Naive thymus-derived CD8-positive, alpha-beta T cell (primary cell): ENCODE measurements around the gene TNFSF13. TPM values are rescaled to one million over a fixed set of nuclear protein-coding genes. Genes with fewer than 3 reads are reported as not detected.

Experiments used
- ATAC-seq, 2 donors: fragments of 150-1000 bp; cut with Tn5 transposase in 1 of 2; sonication (Bioruptor Pico), chemical (Tn5 transposase) in 1 of 2; 1 replicate in 1 of 2; 2 replicates in 1 of 2; pipeline ENCODE4 v1.10.0; 2021; ENCODE audit warnings: mild to moderate bottlenecking in 2 of 2, moderate library complexity in 2 of 2
- POLR2A ChIA-PET: fragments of 350-600 bp; sonication (Branson Sonifier 250); formaldehyde crosslinking; loops from one replicate; lab custom pipeline; 2021; ENCODE audit warnings: antibody characterized with exemption; lab: Charles Lee
- DNase-seq, 10 donors: peaks; one replicate each; pipeline versions ENCODE4 v3.0.0 to v3.0.0-alpha.2; 2020 to 2022
- H3K27ac Mint-ChIP-seq, 10 donors: one replicate each; pipeline ENCODE4 v1.8.0; 2020 to 2022; ENCODE audit warnings: mild to moderate bottlenecking in 10 of 10, mixed read lengths in 10 of 10, moderate library complexity in 4 of 10, inconsistent platforms in 1 of 10
- H3K27me3 Mint-ChIP-seq, 5 donors: one replicate each; pipeline ENCODE4 v1.8.0; 2021 to 2022; ENCODE audit warnings: mixed read lengths in 5 of 5
- H3K36me3 Mint-ChIP-seq, 3 donors: one replicate each; pipeline ENCODE4 v1.8.0; 2020 to 2022; ENCODE audit warnings: mixed read lengths in 3 of 3, mild to moderate bottlenecking in 2 of 3, inconsistent platforms in 1 of 3
- H3K4me1 Mint-ChIP-seq, 4 donors: one replicate each; pipeline ENCODE4 v1.8.0; 2021 to 2022; ENCODE audit warnings: mixed read lengths in 4 of 4
- H3K4me3 Mint-ChIP-seq, 10 donors: one replicate each; pipeline ENCODE4 v1.8.0; 2020 to 2022; ENCODE audit warnings: mild to moderate bottlenecking in 10 of 10, mixed read lengths in 10 of 10, moderate library complexity in 6 of 10, inconsistent platforms in 1 of 10
- H3K9me3 Mint-ChIP-seq, 9 donors: one replicate each; pipeline ENCODE4 v1.8.0; 2020 to 2022; ENCODE audit warnings: mixed read lengths in 9 of 9, mild to moderate bottlenecking in 3 of 9, inconsistent platforms in 1 of 9, moderate library complexity in 1 of 9
- polyA plus RNA-seq, 3 donors: library from polyadenylated mRNA; unstranded; fragments of 300-500 nt; fragmentation: Illumina TruSeq; gene quantifications; one replicate each; pipeline ENCODE4 v1.2.3, GENCODE V29; 2021
- total RNA-seq, 8 experiments: library from RNA in 2 of 8; stranded (reverse) in 2 of 8; gene quantifications; one replicate each; pipeline ENCODE4 v1.2.3 and lab custom pipeline; 2021 to 2026

TNFSF13 gene
- total and polyA plus RNA-seq, 5 experiments from 2014 or later, result 1.2 to 3.7 (median 2.9) TPM

GRCh38 chr17:7576432-7576937 is 17.9 kb downstream of the TNFSF13 start:
- peaks cover 4 to 72% (median 37%) of the 10 kb centered on the region in 3 donors for H3K36me3 Mint-ChIP-seq
- ATAC-seq (no peak), DNase-seq (no peak)
- peak overlapping the region in 8 of 10 donors; percentile 2 to 83 (median 50) for H3K27ac Mint-ChIP-seq
- no peaks in the 10 kb centered on the region for H3K27me3 Mint-ChIP-seq
- peaks cover 0 to 1% (median 0%) of the 10 kb centered on the region in 9 donors for H3K9me3 Mint-ChIP-seq
- H3K4me1 Mint-ChIP-seq, result peaks cover 36 to 83% (median 75%) of the 10 kb centered on the region in 4 donors
- H3K4me3 Mint-ChIP-seq, result peak overlapping the region in 7 of 10 donors; percentile 2 to 73 (median 26)
- POLR2A ChIA-PET, result interaction anchor here (1.3 to 7.4 kb wide), 5 partner anchors 6 to 141 kb away, joined by 4 to 129 read pairs (median 8); partner anchors contain the start of genes FXR2, MPDU1, TMEM102 and TP53

- Mint-ChIP-seq H3K4me3 (peak overlapping the region in 5 of 10 donors; percentile 14 to 72 (median 18)), H3K4me1 (peaks cover 33 to 86% (median 75%) of the 10 kb centered on the region in 4 donors), H3K9me3 (peaks cover 0 to 1% (median 0%) of the 10 kb centered on the region in 9 donors), H3K27me3 (no peaks in the 10 kb centered on the region), H3K27ac (peak overlapping the region in 8 of 10 donors; percentile 9 to 73 (median 48)), H3K36me3 (peaks cover 4 to 68% (median 37%) of the 10 kb centered on the region in 3 donors)
- DNase-seq (no peak), ATAC-seq (no peak)
- POLR2A ChIA-PET, result interaction anchor here (0.6 kb wide), 1 partner anchor 84 kb away, joined by 3 read pairs; no protein-coding TSS in a partner anchor
Observed at GRCh38 chr17:7577327-7578199, 19.0 kb downstream of the TNFSF13 start.

GRCh38 chr17:7579001-7579833 is 20.7 kb downstream of the TNFSF13 start, which contains the start of gene CD68:
Gene CD68, plus strand, starts transcription at chr17:7579638. Its CDS starts 40 bp downstream, at chr17:7579678.
- Mint-ChIP-seq H3K36me3 (peaks cover 0 to 57% (median 33%) of the 10 kb centered on the region in 3 donors), H3K4me1 (peaks cover 30 to 91% (median 76%) of the 10 kb centered on the region in 4 donors), H3K9me3 (no peaks in the 10 kb centered on the region), H3K4me3 (peak within 1 kb of the TSS in 9 of 10 donors; percentile 0 to 81 (median 45)), H3K27me3 (no peaks in the 10 kb centered on the region), H3K27ac (peak within 1 kb of the TSS; percentile 70 to 95 (median 90))
- POLR2A ChIA-PET, result interaction anchor here (0.7 to 3.1 kb wide), 5 partner anchors 14 to 135 kb away, joined by 3 to 16 read pairs (median 7); partner anchors contain the start of genes SENP3, TP53 and WRAP53
- DNase-seq (peak in 5 of 10 donors; percentile 27 to 66 (median 47)), ATAC-seq (peak in 1 of 2 donors; percentile 11)

GRCh38 chr17:7579834-7580603 is 21.5 kb downstream of the TNFSF13 start:
- H3K27me3 Mint-ChIP-seq, result no peaks in the 10 kb centered on the region
- H3K4me3 Mint-ChIP-seq, result peak overlapping the region in 6 of 10 donors; percentile 14 to 81 (median 30)
- peaks cover 0 to 49% (median 25%) of the 10 kb centered on the region in 3 donors for H3K36me3 Mint-ChIP-seq
- H3K4me1 Mint-ChIP-seq, result peaks cover 34 to 91% (median 76%) of the 10 kb centered on the region in 4 donors
- ATAC-seq, result no peak
- no peaks in the 10 kb centered on the region for H3K9me3 Mint-ChIP-seq
- peak in 1 of 10 donors; percentile 57 for DNase-seq
- peak overlapping the region in 9 of 10 donors; percentile 71 to 95 (median 90) for H3K27ac Mint-ChIP-seq
- POLR2A ChIA-PET, result interaction anchor here (0.5 to 6.7 kb wide), 9 partner anchors 7 to 107 kb away, joined by 3 to 129 read pairs (median 6); partner anchors contain the start of genes SENP3, SOX15, TP53 and WRAP53

- POLR2A ChIA-PET, result interaction anchor here (0.7 to 6.7 kb wide), 8 partner anchors 8 to 912 kb away, joined by 3 to 129 read pairs (median 6); partner anchors contain the start of genes SENP3, SOX15, TP53 and WRAP53
- Mint-ChIP-seq H3K27ac (peak overlapping the region; percentile 22 to 95 (median 86)), H3K4me3 (peak overlapping the region in 4 of 10 donors; percentile 22 to 81 (median 60)), H3K9me3 (no peaks in the 10 kb centered on the region), H3K27me3 (no peaks in the 10 kb centered on the region), H3K36me3 (peaks cover 0 to 40% (median 20%) of the 10 kb centered on the region in 3 donors), H3K4me1 (peaks cover 35 to 87% (median 75%) of the 10 kb centered on the region in 4 donors)
- no peak for ATAC-seq
- DNase-seq, result peak in 1 of 10 donors; percentile 50
Observed at GRCh38 chr17:7580604-7581575, 22.3 kb downstream of the TNFSF13 start.

GRCh38 chr17:7582396-7583252 is 24.1 kb downstream of the TNFSF13 start:
- H3K4me3 Mint-ChIP-seq, result peak overlapping the region; percentile 50 to 100 (median 97)
- H3K9me3 Mint-ChIP-seq, result no peaks in the 10 kb centered on the region
- H3K36me3 Mint-ChIP-seq, result peaks cover 0 to 29% (median 6%) of the 10 kb centered on the region in 3 donors
- ATAC-seq, result no peak
- POLR2A ChIA-PET, result interaction anchor here (0.5 to 6.7 kb wide), 17 partner anchors 10 to 590 kb away, joined by 3 to 129 read pairs (median 5); partner anchors contain the start of genes ATP1B2, FXR2, NAA38 and POLR2A
- no peaks in the 10 kb centered on the region for H3K27me3 Mint-ChIP-seq
- H3K4me1 Mint-ChIP-seq, result peaks cover 33 to 76% (median 66%) of the 10 kb centered on the region in 4 donors
- peak in 1 of 10 donors; percentile 64 for DNase-seq
- H3K27ac Mint-ChIP-seq, result peak overlapping the region; percentile 88 to 100 (median 100)

GRCh38 chr17:7583253-7584109 is 24.9 kb downstream of the TNFSF13 start, which contains the start of gene MPDU1:
Gene MPDU1, plus strand, starts transcription at chr17:7583852. Its CDS starts 11 bp downstream, at chr17:7583863.
- peak; percentile 84 to 89 for ATAC-seq
- Mint-ChIP-seq H3K4me3 (peak within 1 kb of the TSS; percentile 88 to 100 (median 99)), H3K9me3 (no peaks in the 10 kb centered on the region), H3K4me1 (peaks cover 30 to 69% (median 61%) of the 10 kb centered on the region in 4 donors), H3K27ac (peak within 1 kb of the TSS; percentile 96 to 100 (median 100)), H3K36me3 (peaks cover 0 to 25% (median 0%) of the 10 kb centered on the region in 3 donors), H3K27me3 (no peaks in the 10 kb centered on the region)
- peak; percentile 91 to 98 (median 95) for DNase-seq
- POLR2A ChIA-PET, result interaction anchor here (0.5 to 6.7 kb wide), 28 partner anchors 11 to 589 kb away, joined by 3 to 129 read pairs (median 4); partner anchors contain the start of genes ATP1B2, FXR2, NAA38 and NEURL4

- H3K4me1 Mint-ChIP-seq, result peaks cover 14 to 38% (median 36%) of the 10 kb centered on the region in 4 donors
- peak overlapping the region in 4 of 10 donors; percentile 8 to 76 (median 42) for H3K27ac Mint-ChIP-seq
- POLR2A ChIA-PET, result interaction anchor here (0.8 to 1.1 kb wide), 2 partner anchors 12 to 102 kb away, joined by 3 to 4 read pairs; partner anchors contain the start of gene POLR2A
- ATAC-seq (no peak), DNase-seq (peak in 1 of 10 donors; percentile 43)
- no peaks in the 10 kb centered on the region for H3K9me3 Mint-ChIP-seq
- H3K27me3 Mint-ChIP-seq, result no peaks in the 10 kb centered on the region
- H3K36me3 Mint-ChIP-seq, result peaks cover 0 to 23% (median 0%) of the 10 kb centered on the region in 3 donors
- peak overlapping the region in 2 of 10 donors; percentile 20 to 52 for H3K4me3 Mint-ChIP-seq
Observed at GRCh38 chr17:7586673-7587419, 28.3 kb downstream of the TNFSF13 start.
